ENCODE data around the gene PICALM. TPM values are rescaled to one million over a fixed set of nuclear protein-coding genes. Genes with fewer than 3 reads are reported as not detected.

PICALM gene
- total RNA-seq, 4 donors from 2014 or later: 148 to 244 (median 221) TPM

DNA sequence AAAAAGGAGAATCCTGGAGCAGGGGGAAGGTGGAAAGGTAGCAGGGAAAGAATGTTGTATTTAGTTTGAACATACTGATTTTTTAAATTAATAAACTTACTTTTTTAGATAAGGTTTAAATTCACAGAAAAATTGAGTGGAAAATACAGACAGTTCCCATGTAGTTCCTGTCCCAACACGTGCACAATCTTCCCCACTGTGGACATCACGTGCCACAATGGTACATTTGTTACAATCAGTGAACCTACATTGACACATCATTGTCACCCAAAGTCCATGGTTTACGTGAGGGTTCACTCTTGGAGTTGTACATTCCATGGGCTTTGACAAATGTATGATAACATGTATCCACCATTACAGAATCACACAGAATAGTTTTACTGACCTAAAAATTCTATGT is 10.5 kb upstream of the PICALM start:
- no peaks in the 10 kb centered on the region for H3K9me3 ChIP-seq
- 92 to 93% methylated on average over 2 to 3 of the region's 3 CpGs for WGBS, 2 donors (ENCODE audit: low coverage in 1 of 2)
- no peak overlapping the region for H3K27ac ChIP-seq
- no peak for TF ChIP-seq POLR2A (IDR thresholded peaks at IDR 0.05)
- TF ChIP-seq EP300 (IDR thresholded peaks at IDR 0.05; ENCODE audit: low read depth): no peak
- no peak for TF ChIP-seq CTCF (IDR thresholded peaks at IDR 0.05)
- no peak for TF ChIP-seq POLR2AphosphoS5 (IDR thresholded peaks at IDR 0.05)
- H3K4me1 ChIP-seq: no peaks in the 10 kb centered on the region
- in situ Hi-C loops (cut with MboI; ENCODE audit: low pct_ligation_motif_present in 1 of 4, low pct_unique_long_range_greater_than_20kb in 1 of 4, low sequenced_read_pairs in 3 of 4) (no loop called here), intact Hi-C loops (cut with DNase I; ENCODE audit: low total_unique reads) (no loop called here)
- no peaks in the 10 kb centered on the region for H3K36me3 ChIP-seq
- no peak for DNase-seq
- H3K4me3 ChIP-seq: no peak overlapping the region
- no peaks in the 10 kb centered on the region for H3K27me3 ChIP-seq

- H3K36me3 ChIP-seq: no peaks in the 10 kb centered on the region
- no peaks in the 10 kb centered on the region for H3K9me3 ChIP-seq
- no peaks in the 10 kb centered on the region for H3K27me3 ChIP-seq
- WGBS, 2 donors (ENCODE audit: low coverage in 1 of 2): 83 to 100% methylated on average over 2 of the region's 2 CpGs
- H3K4me1 ChIP-seq: peaks cover 0 to 13% (median 6%) of the 10 kb centered on the region in 4 donors
- no peak overlapping the region for H3K27ac ChIP-seq
- no peak for DNase-seq
- H3K4me3 ChIP-seq: no peak overlapping the region
- intact Hi-C loops (cut with DNase I; ENCODE audit: low total_unique reads): no loop called here
- in situ Hi-C loops (cut with MboI; ENCODE audit: low pct_ligation_motif_present in 1 of 4, low pct_unique_long_range_greater_than_20kb in 1 of 4, low sequenced_read_pairs in 3 of 4): no loop called here
- TF ChIP-seq POLR2AphosphoS5 (IDR thresholded peaks at IDR 0.05): no peak
- no peak for TF ChIP-seq POLR2A (IDR thresholded peaks at IDR 0.05)
- no peak for TF ChIP-seq CTCF (IDR thresholded peaks at IDR 0.05)
- TF ChIP-seq EP300 (IDR thresholded peaks at IDR 0.05; ENCODE audit: low read depth): no peak
These were observed 5.1 kb upstream of the PICALM start for GRCh38 chr11:86073948-86074347.

DNA sequence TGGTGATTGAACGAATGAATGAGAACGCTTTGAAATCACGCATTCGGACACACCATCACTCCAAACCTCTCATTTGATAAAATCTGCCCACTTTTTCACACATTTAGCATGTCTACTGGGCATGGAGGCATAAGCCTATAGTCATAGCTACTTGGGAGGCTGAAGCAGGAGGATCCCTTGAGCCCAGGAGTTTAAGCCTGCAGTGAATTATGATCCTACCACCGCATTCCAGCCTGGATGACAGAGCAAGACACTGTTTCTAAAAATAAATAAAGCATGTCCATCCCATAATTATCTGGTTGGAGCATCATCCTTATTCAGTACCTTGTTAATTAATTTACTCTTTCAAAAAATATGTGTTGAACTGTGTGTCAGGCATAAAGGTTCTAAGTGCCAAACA is 3.3 kb upstream of the PICALM start:
- 90 to 94% methylated on average over 5 of the region's 5 CpGs for WGBS, 2 donors (ENCODE audit: low coverage in 1 of 2)
- in situ Hi-C loops (cut with MboI; ENCODE audit: low pct_ligation_motif_present in 1 of 4, low pct_unique_long_range_greater_than_20kb in 1 of 4, low sequenced_read_pairs in 3 of 4) (no loop called here), intact Hi-C loops (cut with DNase I; ENCODE audit: low total_unique reads) (no loop called here)
- no peaks in the 10 kb centered on the region for H3K36me3 ChIP-seq
- H3K27me3 ChIP-seq: no peaks in the 10 kb centered on the region
- no peak for DNase-seq
- H3K4me1 ChIP-seq: peaks cover 0 to 13% (median 6%) of the 10 kb centered on the region in 4 donors
- TF ChIP-seq POLR2A (IDR thresholded peaks at IDR 0.05) (no peak), EP300 (IDR thresholded peaks at IDR 0.05; ENCODE audit: low read depth) (no peak), CTCF (IDR thresholded peaks at IDR 0.05) (no peak), POLR2AphosphoS5 (IDR thresholded peaks at IDR 0.05) (no peak)
- H3K4me3 ChIP-seq: no peak overlapping the region
- no peak overlapping the region for H3K27ac ChIP-seq
- H3K9me3 ChIP-seq: no peaks in the 10 kb centered on the region

DNA sequence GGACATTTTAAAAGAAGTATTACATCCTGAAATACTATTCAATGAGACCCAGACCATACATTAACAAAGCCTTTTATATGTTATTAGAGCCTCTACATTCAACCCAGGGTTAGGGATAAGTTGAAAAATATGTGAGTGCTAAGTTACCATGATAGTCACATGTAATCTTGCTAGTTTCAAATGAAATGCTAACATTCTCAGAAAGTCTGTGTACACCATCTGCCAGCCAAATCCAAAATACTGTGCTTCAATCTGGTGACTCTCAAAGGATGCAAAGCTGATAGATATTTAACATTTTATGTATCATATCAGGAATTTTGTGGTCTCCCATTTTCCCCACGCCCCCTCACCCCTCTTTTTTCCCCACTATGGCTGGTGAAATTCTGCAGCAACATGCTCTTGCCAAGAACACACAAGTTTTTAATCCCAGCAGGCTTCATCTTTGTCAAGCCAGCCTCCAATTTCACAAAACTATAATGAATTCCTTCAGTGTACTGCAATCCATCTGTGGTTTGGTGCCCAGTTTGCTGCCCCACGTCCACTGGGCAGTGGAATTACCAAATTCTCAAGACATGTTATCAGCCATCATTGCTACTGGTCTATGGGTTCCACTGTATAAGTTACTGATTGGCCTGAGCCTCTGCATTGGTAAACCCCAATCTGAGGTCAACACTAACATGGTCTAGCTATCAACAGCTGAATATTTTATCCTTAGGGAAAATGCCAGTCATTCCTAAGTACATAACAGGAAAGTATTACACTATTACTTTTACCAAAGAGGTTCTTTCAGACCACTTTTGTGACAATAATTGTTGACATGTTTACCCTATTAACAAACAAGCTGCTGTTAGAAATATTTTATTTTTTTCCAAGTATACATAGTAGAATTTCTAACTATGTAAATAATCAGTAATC is 1.5 kb upstream of the PICALM start:
- DNase-seq: no peak
- 60 to 83% methylated on average over 1 to 2 of the region's 2 CpGs for WGBS, 2 donors (ENCODE audit: low coverage in 1 of 2)
- Histone ChIP-seq H3K9me3 (no peaks in the 10 kb centered on the region), H3K4me1 (peaks cover 0 to 23% (median 19%) of the 10 kb centered on the region in 4 donors), H3K36me3 (no peaks in the 10 kb centered on the region), H3K27ac (peak overlapping the region; percentile 95 to 99 (median 96)), H3K4me3 (no peak overlapping the region), H3K27me3 (no peaks in the 10 kb centered on the region)
- intact Hi-C loops (cut with DNase I; ENCODE audit: low total_unique reads) (no loop called here), in situ Hi-C loops (cut with MboI; ENCODE audit: low pct_ligation_motif_present in 1 of 4, low pct_unique_long_range_greater_than_20kb in 1 of 4, low sequenced_read_pairs in 3 of 4) (no loop called here)
- TF ChIP-seq EP300 (IDR thresholded peaks at IDR 0.05; ENCODE audit: low read depth) (no peak), POLR2AphosphoS5 (IDR thresholded peaks at IDR 0.05) (no peak), CTCF (IDR thresholded peaks at IDR 0.05) (no peak), POLR2A (IDR thresholded peaks at IDR 0.05) (no peak)
